ENCODE results near the gene CASP3. TPM values are rescaled to one million over a fixed set of nuclear protein-coding genes. Genes with fewer than 3 reads are reported as not detected.

CASP3 gene
- total RNA-seq, 1 donor from 2014 or later, result 31.5 TPM

- Mint-ChIP-seq H3K27ac (ENCODE audit: unreplicated experiment) (peak overlapping the region; percentile 82), H3K36me3 (ENCODE audit: low read depth) (peaks cover 4% of the 10 kb centered on the region), H3K9me3 (ENCODE audit: low read depth) (no peaks in the 10 kb centered on the region), H3K4me1 (ENCODE audit: low read depth) (peaks cover 52% of the 10 kb centered on the region), H3K4me3 (ENCODE audit: unreplicated experiment) (no peak overlapping the region), H3K27me3 (ENCODE audit: low read depth) (no peaks in the 10 kb centered on the region)
- TF ChIP-seq CTCF (IDR thresholded peaks at IDR 0.05), result no peak
- DNase-seq (ENCODE audit: low spot score), result no peak
Measured at GRCh38 chr4:184643731-184644130, 5.5 kb downstream of the CASP3 start.

- Mint-ChIP-seq H3K36me3 (ENCODE audit: low read depth) (peaks cover 7% of the 10 kb centered on the region), H3K4me3 (ENCODE audit: unreplicated experiment) (no peak overlapping the region), H3K27me3 (ENCODE audit: low read depth) (no peaks in the 10 kb centered on the region), H3K4me1 (ENCODE audit: low read depth) (peaks cover 33% of the 10 kb centered on the region), H3K27ac (ENCODE audit: unreplicated experiment) (peak overlapping the region; percentile 68), H3K9me3 (ENCODE audit: low read depth) (no peaks in the 10 kb centered on the region)
- no peak for TF ChIP-seq CTCF (IDR thresholded peaks at IDR 0.05)
- DNase-seq (ENCODE audit: low spot score), result no peak
Measured at GRCh38 chr4:184641451-184641850, 7.8 kb downstream of the CASP3 start.

GRCh38 chr4:184641022-184641421 lies 8.2 kb downstream of the CASP3 start:
- Mint-ChIP-seq H3K4me1 (ENCODE audit: low read depth) (peaks cover 29% of the 10 kb centered on the region), H3K36me3 (ENCODE audit: low read depth) (peaks cover 10% of the 10 kb centered on the region), H3K9me3 (ENCODE audit: low read depth) (no peaks in the 10 kb centered on the region), H3K4me3 (ENCODE audit: unreplicated experiment) (no peak overlapping the region), H3K27ac (ENCODE audit: unreplicated experiment) (no peak overlapping the region), H3K27me3 (ENCODE audit: low read depth) (no peaks in the 10 kb centered on the region)
- DNase-seq (ENCODE audit: low spot score), result no peak
- no peak for TF ChIP-seq CTCF (IDR thresholded peaks at IDR 0.05)

- H3K27me3 Mint-ChIP-seq (ENCODE audit: low read depth), result no peaks in the 10 kb centered on the region
- no peak overlapping the region for H3K4me3 Mint-ChIP-seq (ENCODE audit: unreplicated experiment)
- H3K9me3 Mint-ChIP-seq (ENCODE audit: low read depth), result no peaks in the 10 kb centered on the region
- H3K36me3 Mint-ChIP-seq (ENCODE audit: low read depth), result peaks cover 24% of the 10 kb centered on the region
- H3K27ac Mint-ChIP-seq (ENCODE audit: unreplicated experiment), result no peak overlapping the region
- DNase-seq (ENCODE audit: low spot score), result no peak
- TF ChIP-seq CTCF (IDR thresholded peaks at IDR 0.05), result no peak
- H3K4me1 Mint-ChIP-seq (ENCODE audit: low read depth), result no peaks in the 10 kb centered on the region
Measured at GRCh38 chr4:184636897-184637296, 12.3 kb downstream of the CASP3 start.

GRCh38 chr4:184636144-184636543 lies 13.1 kb downstream of the CASP3 start:
- Mint-ChIP-seq H3K27ac (ENCODE audit: unreplicated experiment) (no peak overlapping the region), H3K27me3 (ENCODE audit: low read depth) (no peaks in the 10 kb centered on the region)

More at GRCh38 chr4:184636144-184636543, 13.1 kb downstream of the CASP3 start:
- H3K36me3 Mint-ChIP-seq (ENCODE audit: low read depth), result peaks cover 25% of the 10 kb centered on the region
- H3K4me3 Mint-ChIP-seq (ENCODE audit: unreplicated experiment), result no peak overlapping the region
- TF ChIP-seq CTCF (IDR thresholded peaks at IDR 0.05), result no peak
- no peaks in the 10 kb centered on the region for H3K9me3 Mint-ChIP-seq (ENCODE audit: low read depth)
- DNase-seq (ENCODE audit: low spot score), result no peak
- no peaks in the 10 kb centered on the region for H3K4me1 Mint-ChIP-seq (ENCODE audit: low read depth)
